C4-2B (cell line): ENCODE results near the gene LEMD2.

ENCODE experiments used
- ZFX ChIP-seq: fragments of 450-650 bp; IDR thresholded peaks from 2 replicates; pipeline ENCODE4 v1.6.1; 2017
- TF ChIP-seq, protein P1 (sequence below): fragments of 450-650 bp; conservative IDR thresholded peaks from 2 replicates; pipeline ENCODE4 v1.5.1; 2017; ENCODE audit warnings: mild to moderate bottlenecking

DNA sequence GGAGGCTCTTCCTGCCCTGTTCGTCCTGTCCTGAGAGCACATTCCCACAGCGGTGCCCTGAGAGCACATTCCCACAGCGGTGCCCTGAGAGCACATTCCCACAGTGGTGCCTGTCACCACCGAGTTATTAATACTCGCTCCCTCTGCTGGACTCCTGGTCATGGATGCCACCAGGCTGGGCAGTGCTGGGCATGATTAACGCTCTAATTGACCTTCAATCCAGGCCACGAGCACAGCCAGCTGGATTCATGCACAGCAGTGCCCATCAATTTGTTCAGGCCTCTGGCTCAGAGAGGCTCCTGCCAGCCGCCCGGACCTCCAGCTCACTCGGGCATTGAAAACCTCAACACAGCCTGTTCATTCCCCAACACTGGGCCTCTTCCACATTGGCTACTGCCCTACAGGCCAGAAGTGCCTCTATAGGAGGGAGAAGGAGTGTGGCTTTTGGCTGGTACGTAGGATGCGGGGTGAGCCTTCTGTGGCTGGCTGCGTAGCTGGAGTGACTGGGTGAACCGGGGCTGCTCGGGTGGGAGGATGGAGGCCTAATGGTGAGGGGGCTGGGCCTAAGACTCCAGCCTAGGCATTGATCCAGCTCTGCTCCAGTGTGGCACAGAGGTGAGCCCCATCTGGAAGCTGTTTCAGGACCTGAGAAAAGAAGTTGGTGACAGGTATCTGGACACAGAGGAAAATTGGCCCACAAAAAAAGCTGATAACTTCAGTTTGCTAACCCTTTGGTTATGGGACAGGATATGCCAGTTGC is 51.5 kb downstream of the LEMD2 start:
- TF ChIP-seq, protein P1, sequence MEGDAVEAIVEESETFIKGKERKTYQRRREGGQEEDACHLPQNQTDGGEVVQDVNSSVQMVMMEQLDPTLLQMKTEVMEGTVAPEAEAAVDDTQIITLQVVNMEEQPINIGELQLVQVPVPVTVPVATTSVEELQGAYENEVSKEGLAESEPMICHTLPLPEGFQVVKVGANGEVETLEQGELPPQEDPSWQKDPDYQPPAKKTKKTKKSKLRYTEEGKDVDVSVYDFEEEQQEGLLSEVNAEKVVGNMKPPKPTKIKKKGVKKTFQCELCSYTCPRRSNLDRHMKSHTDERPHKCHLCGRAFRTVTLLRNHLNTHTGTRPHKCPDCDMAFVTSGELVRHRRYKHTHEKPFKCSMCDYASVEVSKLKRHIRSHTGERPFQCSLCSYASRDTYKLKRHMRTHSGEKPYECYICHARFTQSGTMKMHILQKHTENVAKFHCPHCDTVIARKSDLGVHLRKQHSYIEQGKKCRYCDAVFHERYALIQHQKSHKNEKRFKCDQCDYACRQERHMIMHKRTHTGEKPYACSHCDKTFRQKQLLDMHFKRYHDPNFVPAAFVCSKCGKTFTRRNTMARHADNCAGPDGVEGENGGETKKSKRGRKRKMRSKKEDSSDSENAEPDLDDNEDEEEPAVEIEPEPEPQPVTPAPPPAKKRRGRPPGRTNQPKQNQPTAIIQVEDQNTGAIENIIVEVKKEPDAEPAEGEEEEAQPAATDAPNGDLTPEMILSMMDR, result no peak
- no peak; the same call in 1 of the 2 replicates for TF ChIP-seq ZFX
